WTC11 (cell line): ENCODE results near the gene MYOZ1. TPM values are rescaled to one million over a fixed set of nuclear protein-coding genes. Genes with fewer than 3 reads are reported as not detected.
A peak's percentile ranks its signal among the peaks of the same experiment; 100 is the strongest.

ENCODE experiments used
- ATAC-seq: fragments of 200-7000 bp; cut with Tn5 transposase; 2 replicates; pipeline ENCODE4 v1.10.0; 2021; ENCODE audit warnings: mild to moderate bottlenecking, moderate library complexity
- CTCF ChIA-PET: fragments of 300-600 bp; sonication (Branson Sonifier 250); formaldehyde crosslinking; loops from one replicate; lab custom pipeline; 2021; ENCODE audit warnings: antibody characterized with exemption; lab: Charles Lee
- POLR2A ChIA-PET: fragments of 350-600 bp; sonication (Branson Sonifier 250); formaldehyde crosslinking; loops from one replicate; lab custom pipeline; 2021; ENCODE audit warnings: antibody characterized with exemption; lab: Charles Lee
- DNase-seq: peaks from one replicate; pipeline ENCODE4 v3.0.0; 2021; ENCODE audit warnings: low spot score
- H3K27ac Mint-ChIP-seq: 2 replicates; pipeline ENCODE4 v1.8.0; 2021; ENCODE audit warnings: mixed read lengths
- H3K27me3 Mint-ChIP-seq: 2 replicates; pipeline ENCODE4 v1.8.0; 2021; ENCODE audit warnings: low read depth, mild to moderate bottlenecking, moderate library complexity, mixed read lengths
- H3K36me3 Mint-ChIP-seq: 2 replicates; pipeline ENCODE4 v1.8.0; 2021; ENCODE audit warnings: mixed read lengths
- H3K4me1 Mint-ChIP-seq: 2 replicates; pipeline ENCODE4 v1.8.0; 2022; ENCODE audit warnings: mixed read lengths
- H3K4me3 Mint-ChIP-seq: 2 replicates; pipeline ENCODE4 v1.8.0; 2021; ENCODE audit warnings: mild to moderate bottlenecking, moderate library complexity, mixed read lengths
- H3K9me3 Mint-ChIP-seq: 2 replicates; pipeline ENCODE4 v1.8.0; 2021; ENCODE audit warnings: mixed read lengths
- CDX4 ChIP-seq: fragments of 250-450 bp; sonication (Bioruptor Pico); IDR thresholded peaks from 2 replicates; pipeline ENCODE4 v1.9.0; 2021; ENCODE audit warnings: moderate library complexity, mild to moderate bottlenecking, inconsistent platforms, borderline replicate concordance
- EMX1 ChIP-seq: fragments of 250-450 bp; sonication (Bioruptor Pico); IDR thresholded peaks from 2 replicates; pipeline ENCODE4 v1.8.0; 2021; ENCODE audit warnings: mild to moderate bottlenecking
- ESRRA ChIP-seq: sonication (generic); formaldehyde crosslinking; IDR thresholded peaks from 2 replicates; pipeline ENCODE4 v1.8.1; 2022; ENCODE audit warnings: mild to moderate bottlenecking, missing genetic modification reagents, borderline replicate concordance
- FOXJ3 ChIP-seq: sonication (generic); formaldehyde crosslinking; IDR thresholded peaks from 2 replicates; pipeline ENCODE4 v1.9.0; 2021; ENCODE audit warnings: missing genetic modification reagents, mild to moderate bottlenecking, borderline replicate concordance
- GTF2I ChIP-seq: fragments of 250-450 bp; sonication (Bioruptor Pico); conservative IDR thresholded peaks from 2 replicates; pipeline ENCODE4 v1.4.0; 2021; ENCODE audit warnings: mild to moderate bottlenecking
- NFATC4 ChIP-seq: fragments of 250-450 bp; sonication (Bioruptor Pico); IDR thresholded peaks from 2 replicates; pipeline ENCODE4 v1.9.0; 2021; ENCODE audit warnings: mild to moderate bottlenecking
- PRDM15 ChIP-seq: sonication (generic); formaldehyde crosslinking; IDR thresholded peaks from 2 replicates; pipeline ENCODE4 v1.8.0; 2022; ENCODE audit warnings: missing genetic modification reagents
- PREB ChIP-seq: sonication (generic); formaldehyde crosslinking; IDR thresholded peaks from 2 replicates; pipeline ENCODE4 v1.8.1; 2022; ENCODE audit warnings: mild to moderate bottlenecking, missing genetic modification reagents, moderate library complexity, borderline replicate concordance
- RORB ChIP-seq: fragments of 250-450 bp; sonication (Bioruptor Pico); IDR thresholded peaks from 2 replicates; pipeline ENCODE4 v1.9.0; 2021; ENCODE audit warnings: mild to moderate bottlenecking
- SMAD3 ChIP-seq: sonication (generic); formaldehyde crosslinking; IDR thresholded peaks from 2 replicates; pipeline ENCODE4 v1.8.0; 2022; ENCODE audit warnings: missing genetic modification reagents, mild to moderate bottlenecking, borderline replicate concordance
- SOX15 ChIP-seq: fragments of 250-450 bp; sonication (Bioruptor Pico); IDR thresholded peaks from 2 replicates; pipeline ENCODE4 v1.9.0; 2021; ENCODE audit warnings: mild to moderate bottlenecking
- USF2 ChIP-seq: sonication (generic); formaldehyde crosslinking; IDR thresholded peaks from 2 replicates; pipeline ENCODE4 v1.8.1; 2023; ENCODE audit warnings: mild to moderate bottlenecking, missing genetic modification reagents, moderate library complexity
- ZNF232 ChIP-seq: sonication (generic); formaldehyde crosslinking; IDR thresholded peaks from 2 replicates; pipeline ENCODE4 v1.8.0; 2022; ENCODE audit warnings: mild to moderate bottlenecking, missing genetic modification reagents
- ZNF263 ChIP-seq: sonication (generic); formaldehyde crosslinking; IDR thresholded peaks from 2 replicates; pipeline ENCODE4 v1.8.1; 2022; ENCODE audit warnings: low read depth, mild to moderate bottlenecking, moderate library complexity, missing genetic modification reagents
- ZNF281 ChIP-seq: sonication (generic); formaldehyde crosslinking; IDR thresholded peaks from 2 replicates; pipeline ENCODE4 v1.8.0; 2023; ENCODE audit warnings: mild to moderate bottlenecking, missing genetic modification reagents
- ZNF416 ChIP-seq: fragments of 250-450 bp; sonication (Bioruptor Pico); IDR thresholded peaks from 2 replicates; pipeline ENCODE4 v1.9.0; 2021; ENCODE audit warnings: mild to moderate bottlenecking, inconsistent platforms
- ZNF425 ChIP-seq: fragments of 250-450 bp; sonication (Bioruptor Pico); conservative IDR thresholded peaks from 2 replicates; pipeline ENCODE4 v1.9.0; 2021; ENCODE audit warnings: mild to moderate bottlenecking
- total RNA-seq: library from RNA; stranded (reverse); gene quantifications from 3 replicates; pipeline ENCODE4 v1.2.3, GENCODE V29; 2021

The MYOZ1 gene
- total RNA-seq, 1 experiment from 2014 or later: 3.0 TPM

GRCh38 chr10:73581918-73582317 is 59.4 kb downstream of the MYOZ1 start:
- peak overlapping the region; percentile 57 for H3K27ac Mint-ChIP-seq
- no peaks in the 10 kb centered on the region for H3K27me3 Mint-ChIP-seq
- peaks cover 15% of the 10 kb centered on the region for H3K9me3 Mint-ChIP-seq
- H3K36me3 Mint-ChIP-seq: peaks cover 15% of the 10 kb centered on the region
- TF ChIP-seq SMAD3 (CRISPR knock-in tag): no peak
- no peak for TF ChIP-seq ESRRA (CRISPR knock-in tag)
- no peak for TF ChIP-seq GTF2I (CRISPR knock-in tag)
- TF ChIP-seq ZNF232: no peak
- TF ChIP-seq ZNF281: no peak
- TF ChIP-seq ZNF263 (CRISPR knock-in tag): no peak
- no peak for TF ChIP-seq EMX1
- TF ChIP-seq PRDM15 (CRISPR knock-in tag): no peak
- no peak for TF ChIP-seq USF2 (CRISPR knock-in tag)
- TF ChIP-seq ZNF425: no peak
- no peak for TF ChIP-seq SOX15 (CRISPR knock-in tag)
- TF ChIP-seq PREB (CRISPR knock-in tag): no peak
- no peak for TF ChIP-seq ZNF416 (CRISPR knock-in tag)
- no peak for TF ChIP-seq NFATC4 (CRISPR knock-in tag)
- no peak for TF ChIP-seq CDX4 (CRISPR knock-in tag)
- no peak for TF ChIP-seq RORB (CRISPR knock-in tag)
- no peak for TF ChIP-seq FOXJ3 (CRISPR knock-in tag)
- ChIA-PET POLR2A (no interaction called here), CTCF (interaction anchor here (0.6 to 1.6 kb wide), 2 partner anchors 61 to 111 kb away, joined by 3 to 5 read pairs; no protein-coding TSS in a partner anchor)
- DNase-seq (no peak), ATAC-seq (peak; percentile 28; the same call in 1 of the 2 replicates)
- no peak overlapping the region for H3K4me3 Mint-ChIP-seq
- H3K4me1 Mint-ChIP-seq: peaks cover 6% of the 10 kb centered on the region

Other genes starting within 250 kb of the MYOZ1 start
- 66.7 to 68.2 TPM (median 67.8 TPM) in 3 replicates for gene ANXA7, start 227.4 kb downstream of the MYOZ1 start, total RNA-seq
- 2.9 to 3.1 TPM (median 3.0 TPM) in 3 replicates for gene MSS51, start 207.9 kb downstream of the MYOZ1 start, total RNA-seq
- 30.0 to 34.4 TPM (median 32.9 TPM) in 3 replicates for gene PPP3CB, start 145.4 kb downstream of the MYOZ1 start, total RNA-seq
- 39.8 to 43.8 TPM (median 43.3 TPM) in 3 replicates for gene USP54, start 50.1 kb downstream of the MYOZ1 start, total RNA-seq
- 0.11 to 0.22 TPM (median 0.18 TPM) in 3 replicates for gene SYNPO2L, start 14.6 kb upstream of the MYOZ1 start, total RNA-seq
- 7.5 to 10.4 TPM (median 9.3 TPM) in 3 replicates for gene AGAP5, start 56.6 kb upstream of the MYOZ1 start, total RNA-seq
- 64.2 to 74.2 TPM (median 64.5 TPM) in 3 replicates for gene SEC24C, start 102.9 kb upstream of the MYOZ1 start, total RNA-seq
- 45.9 to 47.9 TPM (median 45.9 TPM) in 3 replicates for gene CHCHD1, start 140.6 kb upstream of the MYOZ1 start, total RNA-seq
- 50.5 to 59.1 TPM (median 53.2 TPM) in 3 replicates for gene ZSWIM8, start 144.1 kb upstream of the MYOZ1 start, total RNA-seq
- 26.3 to 32.3 TPM (median 31.1 TPM) in 3 replicates for gene NDST2, start 170.1 kb upstream of the MYOZ1 start, total RNA-seq
- gene CAMK2G, start 233.1 kb upstream of the MYOZ1 start, total RNA-seq: 34.9 to 39.9 TPM (median 34.9 TPM) in 3 replicates